Measurements from ENCODE around the gene TRMT13.

The TRMT13 gene

GRCh38 chr1:100141192-100141591 lies 8.2 kb downstream of the TRMT13 start:
- Mint-ChIP-seq H3K4me3 (no peak overlapping the region), H3K27ac (no peak overlapping the region), H3K9me3 (no peaks in the 10 kb centered on the region), H3K36me3 (peaks cover 98% of the 10 kb centered on the region), H3K4me1 (no peaks in the 10 kb centered on the region)
- no peak for ATAC-seq
- DNase-seq (ENCODE audit: low spot score in 2 of 2) = no peak

GRCh38 chr1:100142343-100142742 lies 9.4 kb downstream of the TRMT13 start:
- H3K27ac Mint-ChIP-seq = no peak overlapping the region
- no peak for ATAC-seq

GRCh38 chr1:100145116-100145515 lies 12.2 kb downstream of the TRMT13 start:
- Mint-ChIP-seq H3K9me3 (no peaks in the 10 kb centered on the region), H3K27ac (no peak overlapping the region), H3K4me3 (no peak overlapping the region), H3K36me3 (peaks cover 97% of the 10 kb centered on the region), H3K4me1 (no peaks in the 10 kb centered on the region)
- DNase-seq (ENCODE audit: low spot score in 2 of 2) (no peak), ATAC-seq (no peak)

More at GRCh38 chr1:100142343-100142742, 9.4 kb downstream of the TRMT13 start:
- Mint-ChIP-seq H3K4me1 (no peaks in the 10 kb centered on the region), H3K9me3 (no peaks in the 10 kb centered on the region), H3K36me3 (peaks cover 100% of the 10 kb centered on the region), H3K4me3 (no peak overlapping the region)
- DNase-seq (ENCODE audit: low spot score in 2 of 2) = no peak

- Mint-ChIP-seq H3K4me3 (no peak overlapping the region), H3K4me1 (no peaks in the 10 kb centered on the region), H3K36me3 (peaks cover 83% of the 10 kb centered on the region), H3K27ac (no peak overlapping the region), H3K9me3 (no peaks in the 10 kb centered on the region)
- ATAC-seq = no peak
- no peak for DNase-seq (ENCODE audit: low spot score in 2 of 2)
Measured at GRCh38 chr1:100146958-100147357, 14.0 kb downstream of the TRMT13 start.

GRCh38 chr1:100147875-100148274 lies 14.9 kb downstream of the TRMT13 start:
- peaks cover 74% of the 10 kb centered on the region for H3K36me3 Mint-ChIP-seq
- no peak overlapping the region for H3K4me3 Mint-ChIP-seq
- no peaks in the 10 kb centered on the region for H3K9me3 Mint-ChIP-seq
- ATAC-seq = no peak
- H3K27ac Mint-ChIP-seq = no peak overlapping the region
- H3K4me1 Mint-ChIP-seq = peaks cover 6% of the 10 kb centered on the region
- DNase-seq (ENCODE audit: low spot score in 2 of 2) = no peak

- DNase-seq (ENCODE audit: low spot score in 2 of 2) (no peak), ATAC-seq (no peak)
- H3K9me3 Mint-ChIP-seq = no peaks in the 10 kb centered on the region
- peaks cover 6% of the 10 kb centered on the region for H3K4me1 Mint-ChIP-seq
- H3K27ac Mint-ChIP-seq = no peak overlapping the region
- no peak overlapping the region for H3K4me3 Mint-ChIP-seq
- H3K36me3 Mint-ChIP-seq = peaks cover 36% of the 10 kb centered on the region
Measured at GRCh38 chr1:100151679-100152078, 18.7 kb downstream of the TRMT13 start.

GRCh38 chr1:100152271-100152670 lies 19.3 kb downstream of the TRMT13 start:
- no peak overlapping the region for H3K27ac Mint-ChIP-seq
- H3K9me3 Mint-ChIP-seq = no peaks in the 10 kb centered on the region
- H3K4me3 Mint-ChIP-seq = no peak overlapping the region
- DNase-seq (ENCODE audit: low spot score in 2 of 2) = no peak
- H3K4me1 Mint-ChIP-seq = peaks cover 6% of the 10 kb centered on the region
- H3K36me3 Mint-ChIP-seq = peaks cover 30% of the 10 kb centered on the region
- no peak for ATAC-seq

GRCh38 chr1:100162881-100163280 lies 29.9 kb downstream of the TRMT13 start:
- no peaks in the 10 kb centered on the region for H3K9me3 Mint-ChIP-seq
- H3K4me3 Mint-ChIP-seq = no peak overlapping the region
- no peaks in the 10 kb centered on the region for H3K36me3 Mint-ChIP-seq
- H3K27ac Mint-ChIP-seq = no peak overlapping the region
- ATAC-seq (no peak), DNase-seq (ENCODE audit: low spot score in 2 of 2) (no peak)
- H3K4me1 Mint-ChIP-seq = no peaks in the 10 kb centered on the region

GRCh38 chr1:100164216-100164615 lies 31.3 kb downstream of the TRMT13 start:
- no peaks in the 10 kb centered on the region for H3K36me3 Mint-ChIP-seq
- ATAC-seq = no peak
- H3K27ac Mint-ChIP-seq = no peak overlapping the region
- DNase-seq (ENCODE audit: low spot score in 2 of 2) = no peak
- H3K4me1 Mint-ChIP-seq = no peaks in the 10 kb centered on the region
- no peaks in the 10 kb centered on the region for H3K9me3 Mint-ChIP-seq
- no peak overlapping the region for H3K4me3 Mint-ChIP-seq

- H3K4me3 Mint-ChIP-seq = no peak overlapping the region
- no peaks in the 10 kb centered on the region for H3K36me3 Mint-ChIP-seq
- no peaks in the 10 kb centered on the region for H3K9me3 Mint-ChIP-seq
- H3K27ac Mint-ChIP-seq = no peak overlapping the region
- no peaks in the 10 kb centered on the region for H3K4me1 Mint-ChIP-seq
- ATAC-seq = no peak
- no peak for DNase-seq (ENCODE audit: low spot score in 2 of 2)
Measured at GRCh38 chr1:100164702-100165101, 31.7 kb downstream of the TRMT13 start.

GRCh38 chr1:100168051-100168450 lies 35.1 kb downstream of the TRMT13 start:
- Mint-ChIP-seq H3K27ac (no peak overlapping the region), H3K4me1 (no peaks in the 10 kb centered on the region), H3K4me3 (no peak overlapping the region), H3K36me3 (no peaks in the 10 kb centered on the region), H3K9me3 (no peaks in the 10 kb centered on the region)
- no peak for DNase-seq (ENCODE audit: low spot score in 2 of 2)
- ATAC-seq = no peak

- H3K4me3 Mint-ChIP-seq = no peak overlapping the region
- H3K9me3 Mint-ChIP-seq = no peaks in the 10 kb centered on the region
- no peak for ATAC-seq
Measured at GRCh38 chr1:100177295-100178041, 44.5 kb downstream of the TRMT13 start.

GRCh38 chr1:100178091-100178490 lies 45.1 kb downstream of the TRMT13 start, which contains the start of gene LRRC39:
TSS of gene LRRC39 (minus strand) at chr1:100178256. CDS start at chr1:100168516, 9,740 bp downstream.
- no peak for DNase-seq (ENCODE audit: low spot score in 2 of 2)

More at GRCh38 chr1:100177295-100178041, 44.5 kb downstream of the TRMT13 start:
- Mint-ChIP-seq H3K36me3 (no peaks in the 10 kb centered on the region), H3K27ac (no peak overlapping the region), H3K4me1 (no peaks in the 10 kb centered on the region)
- DNase-seq (ENCODE audit: low spot score in 2 of 2) = no peak

GRCh38 chr1:100183370-100183769 lies 50.4 kb downstream of the TRMT13 start:
- H3K4me1 Mint-ChIP-seq = no peaks in the 10 kb centered on the region
- no peaks in the 10 kb centered on the region for H3K9me3 Mint-ChIP-seq
- no peaks in the 10 kb centered on the region for H3K36me3 Mint-ChIP-seq
- DNase-seq (ENCODE audit: low spot score in 2 of 2) (no peak), ATAC-seq (no peak)
- H3K27ac Mint-ChIP-seq = no peak overlapping the region
- H3K4me3 Mint-ChIP-seq = no peak overlapping the region

More at GRCh38 chr1:100178091-100178490, 45.1 kb downstream of the TRMT13 start, which contains the start of gene LRRC39:
- no peak within 1 kb of the TSS for H3K4me3 Mint-ChIP-seq
- no peaks in the 10 kb centered on the region for H3K36me3 Mint-ChIP-seq
- no peak for ATAC-seq
- H3K4me1 Mint-ChIP-seq = no peaks in the 10 kb centered on the region
- H3K27ac Mint-ChIP-seq = no peak within 1 kb of the TSS
- H3K9me3 Mint-ChIP-seq = no peaks in the 10 kb centered on the region

GRCh38 chr1:100184536-100184935 lies 51.6 kb downstream of the TRMT13 start:
- ATAC-seq (peak; percentile 47), DNase-seq (ENCODE audit: low spot score in 2 of 2) (no peak)
- Mint-ChIP-seq H3K36me3 (no peaks in the 10 kb centered on the region), H3K9me3 (no peaks in the 10 kb centered on the region), H3K27ac (no peak overlapping the region), H3K4me3 (no peak overlapping the region), H3K4me1 (no peaks in the 10 kb centered on the region)

GRCh38 chr1:100187912-100188311 lies 54.9 kb downstream of the TRMT13 start:
- H3K27ac Mint-ChIP-seq = no peak overlapping the region

More at GRCh38 chr1:100187912-100188311, 54.9 kb downstream of the TRMT13 start:
- Mint-ChIP-seq H3K36me3 (no peaks in the 10 kb centered on the region), H3K4me1 (no peaks in the 10 kb centered on the region), H3K9me3 (no peaks in the 10 kb centered on the region), H3K4me3 (no peak overlapping the region)
- DNase-seq (ENCODE audit: low spot score in 2 of 2) (no peak), ATAC-seq (no peak)
